HG03571 (cell line): ENCODE measurements around the gene GAS6.
"Not testable (repeated sequence)": the region's sequence is repeated elsewhere in the genome, so short reads cannot be mapped to it uniquely, and the experiment has no call there.

Source experiments
- ATAC-seq: cut with Tn5 transposase; IDR thresholded peaks from one replicate; pipeline ENCODE4 v1.9.1; 2021; ENCODE audit not compliant: unreplicated experiment

Gene GAS6

DNA sequence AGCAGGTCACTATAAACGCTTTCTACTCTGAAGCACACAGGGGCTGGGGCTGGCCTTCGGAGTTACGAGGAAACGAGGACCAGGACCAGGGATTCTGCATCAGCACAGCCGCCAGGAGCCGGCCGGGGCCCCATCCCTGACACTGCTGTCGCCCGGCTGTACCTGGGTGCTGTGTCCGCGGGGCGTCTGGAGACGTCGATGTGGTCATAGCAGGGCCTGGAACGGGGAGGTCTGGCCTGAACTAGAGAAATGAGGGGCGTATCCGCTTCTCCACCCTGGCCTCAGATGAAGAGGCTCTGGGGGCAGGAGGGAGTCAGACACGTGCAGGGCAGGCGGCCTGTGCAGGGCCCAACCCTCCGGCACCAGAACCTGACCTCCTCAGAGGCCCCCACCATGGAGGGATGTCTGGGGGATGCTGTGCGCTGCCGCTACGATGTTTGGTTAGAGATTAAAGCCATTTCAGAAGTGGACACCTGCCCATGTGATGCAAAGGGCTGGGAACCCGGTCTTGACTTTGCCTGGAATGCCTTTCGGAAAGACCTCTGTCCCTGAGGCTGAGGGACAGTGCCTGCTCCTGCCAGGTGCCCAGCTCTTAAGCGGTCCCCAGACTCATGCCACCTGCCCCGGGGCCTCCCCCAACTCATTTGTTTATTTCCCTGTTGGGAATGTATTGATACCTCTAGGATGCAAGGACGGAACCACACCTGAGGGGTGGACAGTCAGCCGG lies 21.4 kb downstream of the GAS6 start:
- no peak for ATAC-seq

DNA sequence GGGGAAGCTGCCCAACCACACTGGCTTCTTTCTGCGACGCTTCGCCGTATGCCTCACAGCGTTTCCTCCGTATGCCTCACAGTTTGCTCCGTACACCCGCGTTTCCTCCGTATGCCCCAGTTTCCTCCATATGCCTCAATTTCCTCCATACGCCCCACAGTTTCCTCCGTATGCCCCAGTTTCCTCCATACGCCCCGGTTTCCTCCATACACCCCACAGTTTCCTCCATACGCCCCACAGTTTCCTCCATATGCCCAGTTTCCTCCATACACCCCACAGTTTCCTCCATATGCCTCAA lies 22.6 kb downstream of the GAS6 start:
- no peak for ATAC-seq

DNA sequence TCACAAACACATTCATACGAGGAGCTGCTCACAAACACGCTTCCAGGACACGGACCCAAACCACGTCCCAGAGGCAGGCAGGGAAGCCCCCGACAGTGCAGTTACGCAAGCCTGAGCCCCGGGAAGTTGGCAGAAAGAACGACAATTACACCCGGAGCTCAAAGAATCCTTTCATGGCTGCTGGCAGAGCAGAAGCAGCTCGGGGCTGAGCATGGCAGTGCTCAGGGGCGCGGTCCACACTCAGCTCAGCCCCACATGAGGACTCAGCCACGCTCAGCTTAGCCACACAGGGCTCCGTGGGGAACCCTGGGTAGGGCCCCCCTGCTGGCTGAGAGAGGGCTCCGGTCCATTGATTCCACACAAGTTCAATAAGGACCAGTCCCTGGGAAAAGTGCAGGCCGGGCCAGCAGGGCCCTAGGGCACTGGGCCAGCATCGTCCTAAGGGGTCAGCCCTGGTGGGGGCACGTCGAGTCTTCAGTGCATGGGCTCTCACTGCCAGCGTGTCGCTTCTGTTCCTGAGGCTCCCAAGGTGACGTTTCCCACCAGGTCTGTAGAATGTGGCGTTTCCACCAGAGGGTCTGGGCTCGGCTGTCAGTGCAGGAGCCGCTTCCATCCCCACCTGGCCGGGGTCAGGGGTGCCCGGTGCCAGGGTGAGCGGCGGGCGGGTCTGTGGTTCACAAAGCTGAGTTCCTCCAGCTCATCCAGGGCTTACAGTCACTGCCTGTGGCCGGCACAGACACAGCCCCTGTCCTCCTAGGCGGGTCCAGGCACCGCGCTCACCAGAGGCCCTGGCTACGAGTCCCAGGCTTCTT lies 23.1 kb downstream of the GAS6 start:
- ATAC-seq, result no peak

DNA sequence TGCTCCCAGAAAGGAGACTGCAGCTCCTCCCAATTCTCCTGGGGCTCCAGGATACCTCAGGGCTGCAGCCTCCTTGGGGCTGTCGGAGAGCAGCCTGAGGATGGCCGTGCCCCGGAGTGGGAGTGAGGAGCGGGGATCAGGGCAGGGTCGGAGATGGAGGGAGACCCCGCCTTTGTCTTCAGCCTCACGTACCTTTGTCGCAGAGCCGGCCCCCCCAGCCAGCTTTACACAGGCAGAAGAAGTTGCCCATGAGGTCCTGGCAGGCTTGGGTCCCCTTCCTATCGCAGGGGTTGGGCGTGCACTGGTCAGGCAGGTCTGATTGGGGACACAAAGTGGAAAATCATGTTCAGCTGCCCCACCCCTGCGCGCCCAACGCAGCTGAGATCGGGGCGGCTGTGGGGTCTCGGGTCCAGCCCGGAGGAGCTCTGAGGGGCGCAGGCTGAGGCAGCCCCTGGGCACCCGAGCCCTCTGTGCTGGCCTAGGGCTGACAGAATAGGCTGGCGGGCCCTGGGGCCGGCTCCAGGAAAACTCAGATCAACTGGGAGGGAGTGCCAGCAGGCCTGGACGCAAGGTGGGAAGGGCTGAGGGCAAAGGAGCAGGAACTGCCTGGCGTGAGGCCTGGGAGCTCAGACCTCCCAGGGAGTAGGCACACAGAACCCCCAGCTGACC lies 24.2 kb downstream of the GAS6 start:
- no peak for ATAC-seq

DNA sequence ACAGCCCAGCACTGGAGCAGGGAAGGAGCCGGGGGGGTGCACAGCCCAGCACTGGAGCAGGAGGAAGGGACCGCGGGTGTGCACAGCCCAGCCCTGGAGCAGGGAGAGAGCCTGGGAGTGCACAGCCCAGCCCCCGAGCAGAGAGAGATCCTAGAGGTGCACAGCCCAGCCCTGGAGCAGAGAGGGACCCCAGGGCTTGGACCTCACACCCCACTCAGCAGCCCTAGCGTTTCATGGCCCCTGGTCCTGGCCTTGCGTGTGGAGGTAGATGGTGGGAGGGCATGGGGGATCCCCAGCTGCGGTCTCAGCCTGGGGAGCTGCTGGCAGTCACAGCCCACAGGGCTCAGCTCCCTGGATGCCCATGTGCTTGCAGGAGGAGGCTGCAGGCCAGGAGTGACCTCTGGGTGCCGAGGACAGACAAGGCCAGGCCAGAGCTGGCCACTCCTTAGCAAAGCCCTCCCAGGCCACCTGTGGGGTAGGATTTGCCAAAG lies 25.1 kb downstream of the GAS6 start:
- ATAC-seq, result no peak

DNA sequence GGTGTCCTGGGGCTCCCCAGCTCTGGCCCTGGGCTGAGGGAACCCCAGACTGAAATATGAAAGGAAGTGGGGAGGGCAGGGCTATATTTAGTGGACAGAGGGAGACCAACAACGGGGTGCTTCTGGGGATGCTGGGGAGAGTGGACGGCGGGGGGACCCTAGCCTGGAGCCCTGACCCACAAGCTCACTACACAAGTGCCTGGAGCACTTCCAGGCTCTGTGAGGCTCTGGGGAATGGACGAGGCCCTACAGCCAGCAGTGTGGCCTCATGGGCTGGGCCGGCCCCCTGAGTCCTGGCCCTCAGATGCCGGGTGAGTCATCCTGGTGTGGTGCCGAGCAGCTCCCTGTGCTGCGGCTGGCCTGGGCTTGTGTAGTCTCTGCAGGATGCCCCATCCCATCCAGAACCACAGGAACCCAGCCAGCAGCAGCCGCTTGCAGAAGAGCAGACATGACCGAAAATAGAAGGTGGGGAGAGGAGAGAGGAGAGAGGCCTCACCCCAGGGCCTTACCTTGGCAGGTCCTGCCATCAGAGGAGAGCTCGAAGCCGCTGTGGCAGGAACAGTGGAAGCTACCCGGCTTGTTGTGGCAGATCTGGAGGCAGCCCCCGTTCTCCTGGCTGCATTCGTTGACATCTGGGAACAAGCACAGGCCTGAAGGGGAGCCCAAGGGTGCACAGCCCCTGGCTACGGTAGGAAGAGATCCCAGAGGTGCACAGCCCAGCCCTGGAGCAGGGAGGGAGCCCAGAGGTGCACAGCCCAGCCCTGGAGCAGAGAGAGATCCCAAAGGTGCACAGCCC lies 26.1 kb downstream of the GAS6 start:
- no peak for ATAC-seq

DNA sequence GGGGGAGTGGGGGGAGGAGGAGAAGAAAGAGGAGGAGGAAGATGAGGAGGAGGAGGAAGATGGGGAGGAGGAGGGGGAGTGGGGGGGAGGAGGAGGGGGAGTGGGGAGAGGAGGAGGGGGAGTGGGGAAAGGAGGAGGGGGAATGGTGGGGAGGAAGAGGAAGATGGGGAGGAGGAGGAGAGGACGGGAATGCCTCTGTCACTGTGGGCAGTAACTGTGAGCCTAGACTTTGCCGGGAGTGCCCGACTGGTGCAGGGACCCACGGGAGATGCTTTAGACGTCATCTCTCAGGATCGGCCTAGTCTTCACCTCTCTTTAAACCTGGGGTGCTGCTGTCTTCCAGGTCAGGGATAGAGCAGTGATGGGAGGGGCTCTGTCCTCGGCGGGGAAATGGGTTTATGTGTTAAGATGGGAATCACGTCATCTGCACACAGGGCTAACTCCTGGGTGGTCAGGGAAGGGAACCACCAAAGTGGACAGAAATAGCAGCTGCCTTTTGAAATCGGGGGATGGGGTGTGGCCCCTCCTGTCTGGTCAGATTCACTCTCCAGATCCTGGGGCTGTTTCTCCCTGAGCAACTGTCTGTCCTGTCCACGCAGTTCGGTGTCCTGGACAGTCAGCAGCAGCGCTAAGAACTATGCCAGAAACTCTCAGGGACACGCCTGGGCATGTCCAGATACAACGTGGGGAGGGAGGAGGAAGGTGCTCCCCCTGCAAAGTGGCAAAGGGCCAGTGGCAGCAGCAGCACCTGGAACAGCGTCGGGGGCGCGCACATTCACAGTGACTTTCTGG lies 26.9 kb downstream of the GAS6 start:
- ATAC-seq, result no peak

DNA sequence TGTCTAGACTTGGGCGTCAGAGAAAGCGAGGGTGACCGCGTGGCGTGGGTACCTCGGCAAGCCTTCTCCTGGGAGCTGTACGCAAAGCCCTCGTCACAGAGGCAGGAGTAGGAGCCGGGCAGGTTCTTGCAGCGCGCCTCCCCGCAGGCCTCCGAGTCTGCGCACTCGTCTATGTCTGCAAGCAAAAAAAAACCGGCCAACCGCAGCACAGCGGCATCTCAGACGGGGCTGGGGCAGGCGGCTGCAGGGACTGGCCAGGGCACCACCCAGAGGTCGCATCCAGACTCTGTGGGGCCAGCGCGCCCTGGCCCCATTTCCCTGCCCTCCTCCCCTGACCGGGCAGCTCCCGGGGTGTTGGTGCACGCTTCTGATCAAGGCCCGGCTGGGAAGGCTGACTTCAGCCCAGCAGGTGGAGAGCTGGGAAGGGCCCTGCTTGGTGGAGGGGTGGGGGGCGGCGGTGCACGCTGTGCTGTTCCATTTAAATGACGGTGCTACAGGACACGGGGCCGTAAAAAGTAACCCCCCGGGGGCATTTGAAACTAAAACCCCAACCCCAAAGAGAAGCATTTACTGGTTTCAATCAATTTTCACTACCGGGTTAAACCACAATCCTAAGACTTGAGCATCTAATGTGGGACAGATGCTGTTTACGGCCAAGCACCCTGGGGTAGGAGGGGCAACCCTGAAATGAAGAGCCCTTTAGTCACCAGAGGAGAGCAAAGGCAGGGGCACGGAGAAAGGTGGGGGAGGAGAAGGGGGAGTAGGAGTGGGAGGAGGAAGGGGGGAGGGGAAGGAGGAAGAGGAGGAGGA lies 28.2 kb downstream of the GAS6 start:
- ATAC-seq, result no peak

DNA sequence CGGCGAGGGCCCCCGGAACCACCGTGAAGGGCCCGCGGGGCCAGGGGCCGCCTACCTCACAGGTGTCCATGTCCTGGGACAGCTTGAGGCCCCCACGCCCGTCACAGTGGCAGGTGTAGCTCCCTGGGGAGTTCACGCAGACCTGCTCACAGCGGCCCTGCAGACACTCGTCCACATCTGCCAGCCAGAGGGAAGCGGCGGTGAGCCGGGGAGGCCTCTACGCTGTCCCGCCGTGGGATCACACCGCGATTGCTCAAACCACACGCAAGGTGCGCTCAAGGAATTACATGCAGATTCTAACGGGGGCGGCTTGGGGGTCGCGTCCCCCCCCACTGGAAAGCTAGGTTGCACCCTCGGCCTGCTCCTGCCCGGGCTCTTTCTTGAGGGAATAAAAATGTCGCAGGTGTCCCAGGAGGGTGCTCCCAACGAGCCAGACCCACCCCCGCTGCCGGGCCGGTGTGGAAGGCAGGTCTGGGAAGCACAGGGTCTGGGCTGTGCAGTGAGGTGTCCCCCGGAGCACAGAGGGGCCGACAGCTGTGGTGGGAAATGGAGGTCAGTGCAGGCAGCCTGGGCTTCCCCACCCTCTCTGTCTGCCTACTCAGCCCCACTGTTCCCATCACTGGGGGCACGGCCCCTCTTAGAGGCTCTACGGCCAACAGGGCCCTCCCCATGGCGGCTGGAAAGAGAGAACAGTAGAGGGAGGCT lies 29.2 kb downstream of the GAS6 start:
- no peak for ATAC-seq

DNA sequence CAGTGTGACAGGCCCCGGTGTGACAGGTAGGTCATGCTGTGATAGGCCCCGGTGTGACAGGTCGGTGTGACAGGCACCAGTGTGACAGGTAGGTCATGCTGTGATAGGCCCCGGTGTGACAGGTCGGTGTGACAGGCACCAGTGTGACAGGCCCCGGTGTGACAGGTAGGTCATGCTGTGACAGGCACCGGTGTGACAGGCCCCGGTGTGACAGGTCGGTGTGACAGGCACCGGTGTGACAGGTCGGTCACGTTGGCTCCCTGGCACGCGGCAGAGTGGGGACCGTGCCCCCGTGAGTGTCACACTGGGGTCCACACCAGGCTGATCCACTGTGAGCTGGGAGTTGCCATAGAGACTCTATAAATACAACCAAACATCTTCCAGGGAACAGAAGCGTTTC lies 29.9 kb downstream of the GAS6 start:
- ATAC-seq, result not testable (repeated sequence)

DNA sequence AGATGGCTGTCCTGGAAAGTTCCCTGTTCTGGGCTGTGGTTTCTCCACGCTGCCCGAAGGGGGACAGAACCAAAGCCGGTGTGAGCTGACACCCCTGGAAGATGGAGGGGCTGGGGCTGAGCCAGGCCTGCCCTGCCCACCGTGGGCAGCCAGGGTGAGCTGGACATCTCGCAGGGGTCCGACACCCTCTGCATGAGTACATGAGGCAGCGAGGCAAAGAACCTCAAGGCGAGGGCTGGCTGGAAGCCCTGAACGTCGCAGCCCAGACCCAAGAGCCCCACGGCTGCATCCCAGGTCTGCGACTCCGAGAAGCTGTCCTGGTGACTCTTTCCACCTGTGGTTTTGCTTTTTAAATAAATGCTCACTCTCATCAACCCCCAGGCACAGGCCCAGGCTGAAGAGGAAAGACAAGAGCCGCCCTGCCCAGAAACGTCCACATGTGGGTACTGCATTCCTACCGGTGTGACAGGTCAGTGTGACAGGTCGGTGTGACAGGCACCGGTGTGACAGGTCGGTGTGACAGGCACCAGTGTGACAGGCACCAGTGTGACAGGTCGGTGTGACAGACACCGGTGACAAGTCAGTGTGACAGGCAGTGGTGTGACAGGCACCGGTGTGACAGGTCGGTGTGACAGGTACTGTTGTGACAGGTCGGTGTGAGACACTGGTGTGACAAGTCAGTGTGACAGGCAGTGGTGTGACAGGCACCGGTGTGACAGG lies 30.6 kb downstream of the GAS6 start:
- ATAC-seq, result no peak

DNA sequence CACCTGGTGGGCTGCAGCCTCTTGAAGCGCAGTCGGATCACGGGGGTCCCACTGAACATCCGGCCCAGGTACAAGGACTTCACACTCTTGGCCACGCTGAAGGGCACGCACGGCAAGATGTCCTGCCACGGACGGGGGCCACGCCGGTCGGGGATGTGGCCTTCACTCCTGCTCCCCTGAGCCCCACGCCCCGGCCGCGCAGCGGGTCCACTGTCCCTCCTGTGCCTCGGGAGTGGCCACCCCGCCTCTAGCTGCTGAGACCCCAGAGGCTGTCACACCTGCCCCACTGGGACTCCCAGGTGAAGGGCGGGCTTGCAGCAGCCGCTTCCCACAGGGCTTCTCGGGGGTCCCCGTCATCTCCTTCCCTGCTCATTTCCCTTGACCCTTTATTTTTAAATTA lies 31.2 kb downstream of the GAS6 start:
- ATAC-seq, result no peak

DNA sequence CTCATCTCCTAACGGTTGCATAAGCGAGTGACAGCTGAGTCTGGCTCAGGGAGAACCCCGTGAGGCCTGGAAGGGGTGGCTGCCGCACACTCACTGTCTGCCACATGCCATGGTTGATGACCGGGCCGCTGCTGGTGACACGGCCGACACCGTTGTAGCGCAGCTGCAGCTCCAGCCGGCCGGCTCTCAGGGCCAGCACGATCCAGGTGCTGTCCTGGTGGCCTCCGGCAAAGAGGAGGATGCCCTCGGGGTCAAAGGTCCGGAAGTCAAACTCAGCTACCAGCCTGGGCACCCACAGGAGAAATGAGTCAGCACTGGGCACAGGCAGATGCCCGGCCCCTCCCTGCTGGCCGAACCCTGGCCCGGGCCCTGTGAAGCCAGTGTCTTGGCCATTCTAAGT lies 31.7 kb downstream of the GAS6 start:
- no peak for ATAC-seq

DNA sequence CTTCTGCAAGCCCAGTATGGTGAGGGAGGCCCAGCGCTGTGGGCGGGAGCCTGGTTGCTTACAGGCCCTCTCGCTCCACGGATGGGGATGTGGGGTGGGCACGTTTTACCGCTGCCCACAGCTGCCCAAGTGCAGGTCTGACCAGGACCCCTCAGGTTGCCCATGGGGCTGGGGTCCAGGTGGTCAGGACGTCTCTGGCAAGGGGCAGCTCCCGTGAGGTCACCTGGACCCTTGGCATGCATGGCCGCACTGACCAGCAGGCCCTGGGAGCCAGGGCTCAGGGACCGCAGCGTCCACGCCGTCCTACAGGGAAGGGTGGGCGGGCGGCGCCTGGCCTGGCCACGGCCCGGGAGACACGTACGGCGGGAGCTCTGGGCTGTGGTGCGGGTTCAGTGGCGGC lies 32.8 kb downstream of the GAS6 start:
- ATAC-seq, result no peak

DNA sequence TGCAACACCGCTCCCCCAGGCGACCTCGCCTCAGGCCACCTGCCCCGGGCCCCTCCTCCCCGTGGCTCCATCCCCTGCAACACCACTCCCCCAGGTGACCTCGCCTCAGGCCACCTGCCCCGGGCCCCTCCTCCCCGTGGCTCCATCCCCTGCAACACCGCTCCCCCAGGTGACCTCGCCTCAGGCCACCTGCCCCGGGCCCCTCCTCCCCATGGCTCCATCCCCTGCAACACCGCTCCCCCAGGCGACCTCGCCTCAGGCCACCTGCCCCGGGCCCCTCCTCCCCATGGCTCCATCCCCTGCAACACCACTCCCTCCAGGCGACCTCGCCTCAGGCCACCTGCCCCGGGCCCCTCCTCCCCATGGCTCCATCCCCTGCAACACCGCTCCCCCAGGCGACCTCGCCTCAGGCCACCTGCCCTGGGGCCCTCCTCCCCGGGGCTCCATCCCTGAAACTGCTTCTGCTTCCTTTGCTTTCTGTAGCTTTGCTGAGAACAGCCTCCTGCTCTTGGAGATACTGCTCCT lies 33.4 kb downstream of the GAS6 start:
- not testable (repeated sequence) for ATAC-seq

DNA sequence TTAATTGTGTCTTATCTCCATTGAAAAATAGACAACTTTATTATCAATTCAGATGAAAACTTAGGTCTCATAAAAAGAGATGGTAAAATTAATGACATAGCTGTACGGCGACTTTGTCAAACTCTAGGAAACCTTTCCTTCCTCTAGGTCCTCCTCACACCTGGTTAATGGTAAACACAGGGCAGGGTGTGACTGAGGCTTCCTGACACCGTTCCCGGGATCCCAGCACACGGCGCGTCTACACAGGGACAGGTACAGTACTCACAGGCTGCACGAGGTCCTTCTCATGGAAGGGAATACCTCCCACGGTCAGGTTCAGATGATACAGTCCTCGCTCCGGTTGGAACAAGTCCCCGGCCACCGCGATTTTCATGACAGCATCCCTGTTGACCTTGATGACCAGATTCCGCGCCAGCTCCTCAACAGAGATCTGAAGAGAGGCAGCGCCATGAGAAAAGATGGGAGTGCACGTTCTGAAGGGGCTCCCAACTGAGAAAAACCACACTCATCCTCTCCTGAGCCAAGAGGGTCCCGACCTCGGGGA lies 35.5 kb downstream of the GAS6 start:
- no peak for ATAC-seq

DNA sequence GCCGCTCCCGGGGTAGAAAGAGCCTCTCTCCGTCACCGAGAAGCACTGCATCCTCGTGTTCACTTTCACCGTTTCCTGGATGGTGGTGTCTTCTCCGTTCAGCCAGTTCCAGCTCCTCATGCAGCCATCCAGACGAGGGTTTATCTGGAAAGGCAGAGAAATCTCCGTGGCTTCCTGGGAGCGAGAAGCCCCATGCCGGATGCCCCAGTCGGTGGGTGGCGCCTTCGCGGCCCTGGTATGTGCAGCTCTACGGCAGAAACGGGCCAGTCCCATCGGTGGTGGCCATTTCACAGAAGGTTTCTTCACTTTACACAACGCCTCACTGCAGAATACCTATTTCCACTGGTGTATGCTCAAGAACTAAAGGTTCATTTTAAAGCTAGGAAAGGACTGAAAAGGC lies 36.9 kb downstream of the GAS6 start:
- no peak for ATAC-seq

DNA sequence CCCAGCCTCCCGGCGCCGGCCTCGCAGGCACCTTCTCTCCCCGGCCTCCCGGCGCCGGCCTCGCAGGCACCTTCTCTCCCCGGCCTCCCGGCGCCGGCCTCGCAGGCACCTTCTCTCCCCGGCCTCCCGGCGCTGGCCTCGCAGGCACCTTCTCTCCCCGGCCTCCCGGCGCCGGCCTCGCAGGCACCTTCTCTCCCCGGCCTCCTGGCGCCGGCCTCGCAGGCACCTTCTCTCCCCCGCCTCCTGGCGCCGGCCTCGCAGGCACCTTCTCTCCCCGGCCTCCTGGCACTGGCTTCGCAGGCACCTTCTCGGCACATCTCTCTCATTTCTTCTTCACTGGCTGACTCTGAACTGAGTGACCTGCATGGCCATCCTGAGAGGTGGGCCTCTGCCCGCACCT lies 37.4 kb downstream of the GAS6 start:
- not testable (repeated sequence) for ATAC-seq
